Ascending aorta (tissue), 2 donors: ENCODE results near the gene MCM5. TPM values are rescaled to one million over a fixed set of nuclear protein-coding genes. Genes with fewer than 3 reads are reported as not detected.
"Not testable (repeated sequence)": the region's sequence is repeated elsewhere in the genome, so short reads cannot be mapped to it uniquely, and the experiment has no call there.

Source experiments
- DNase-seq, 2 donors: peaks; one replicate each; pipeline ENCODE4 v3.0.0-alpha.2; 2019; ENCODE audit warnings: low spot score in 2 of 2
- H3K27ac ChIP-seq, 2 donors: fragments of 200-600 bp; sonication (generic); one replicate each; pipeline ENCODE4 v1.5.1; 2016 to 2017; ENCODE audit warnings: mild to moderate bottlenecking in 1 of 2
- H3K27me3 ChIP-seq: fragments of 200-600 bp; sonication (generic); one replicate; pipeline ENCODE4 v1.5.1; 2017
- H3K36me3 ChIP-seq, 2 donors: fragments of 200-600 bp; sonication (generic); one replicate each; pipeline ENCODE4 v1.5.1; 2016
- H3K4me1 ChIP-seq, 2 donors: fragments of 200-600 bp; sonication (generic); one replicate each; pipeline ENCODE4 v1.5.1; 2016 to 2017; ENCODE audit warnings: mild to moderate bottlenecking in 1 of 2
- H3K4me3 ChIP-seq, 2 donors: fragments of 200-600 bp; sonication (generic); one replicate each; pipeline ENCODE4 v1.5.1; 2016 to 2017; ENCODE audit warnings: mild to moderate bottlenecking in 1 of 2
- H3K9me3 ChIP-seq, 2 donors: fragments of 200-600 bp; sonication (generic); one replicate each; pipeline ENCODE4 v1.5.1; 2016
- intact Hi-C: fragments of 100-400 bp; cut with DNase I; formaldehyde crosslinking; loops from one replicate; pipeline ENCODE4 v1.15.1; 2023
- total RNA-seq: library from RNA; depleted of rRNA; stranded (reverse); fragments of >200 nt; gene quantifications from one replicate; pipeline ENCODE4 v1.1.0, GENCODE V29; 2016
- TF ChIP-seq, protein P1 (sequence below), 3 experiments: fragments of 200-600 bp in 2 of 3; fragments of 450-650 bp in 1 of 3; sonication (generic) in 2 of 3; IDR thresholded peaks; one replicate each; pipeline ENCODE4 v1.5.1; 2016 to 2019; ENCODE audit warnings: antibody characterized with exemption in 3 of 3, mild to moderate bottlenecking in 1 of 3, moderate library complexity in 1 of 3

MCM5 gene
- total RNA-seq, 1 donor from 2014 or later: 31.1 TPM

GRCh38 chr22:35354068-35354467, 45.9 kb upstream of the MCM5 start:
- Histone ChIP-seq H3K27ac (no peak overlapping the region), H3K27me3 (peaks cover 7% of the 10 kb centered on the region), H3K36me3 (no peaks in the 10 kb centered on the region), H3K4me1 (peaks cover 0 to 25% of the 10 kb centered on the region in 2 donors), H3K9me3 (no peaks in the 10 kb centered on the region), H3K4me3 (no peak overlapping the region)
- intact Hi-C loops: no loop called here
- TF ChIP-seq, protein P1, sequence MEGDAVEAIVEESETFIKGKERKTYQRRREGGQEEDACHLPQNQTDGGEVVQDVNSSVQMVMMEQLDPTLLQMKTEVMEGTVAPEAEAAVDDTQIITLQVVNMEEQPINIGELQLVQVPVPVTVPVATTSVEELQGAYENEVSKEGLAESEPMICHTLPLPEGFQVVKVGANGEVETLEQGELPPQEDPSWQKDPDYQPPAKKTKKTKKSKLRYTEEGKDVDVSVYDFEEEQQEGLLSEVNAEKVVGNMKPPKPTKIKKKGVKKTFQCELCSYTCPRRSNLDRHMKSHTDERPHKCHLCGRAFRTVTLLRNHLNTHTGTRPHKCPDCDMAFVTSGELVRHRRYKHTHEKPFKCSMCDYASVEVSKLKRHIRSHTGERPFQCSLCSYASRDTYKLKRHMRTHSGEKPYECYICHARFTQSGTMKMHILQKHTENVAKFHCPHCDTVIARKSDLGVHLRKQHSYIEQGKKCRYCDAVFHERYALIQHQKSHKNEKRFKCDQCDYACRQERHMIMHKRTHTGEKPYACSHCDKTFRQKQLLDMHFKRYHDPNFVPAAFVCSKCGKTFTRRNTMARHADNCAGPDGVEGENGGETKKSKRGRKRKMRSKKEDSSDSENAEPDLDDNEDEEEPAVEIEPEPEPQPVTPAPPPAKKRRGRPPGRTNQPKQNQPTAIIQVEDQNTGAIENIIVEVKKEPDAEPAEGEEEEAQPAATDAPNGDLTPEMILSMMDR (IDR thresholded peaks at IDR 0.05): no peak
- no peak for DNase-seq

- TF ChIP-seq, protein P1 (IDR thresholded peaks at IDR 0.05): no peak
- Histone ChIP-seq H3K4me3 (no peak overlapping the region), H3K27me3 (peaks cover 12% of the 10 kb centered on the region), H3K4me1 (peaks cover 0 to 2% of the 10 kb centered on the region in 2 donors), H3K27ac (no peak overlapping the region), H3K36me3 (no peaks in the 10 kb centered on the region), H3K9me3 (no peaks in the 10 kb centered on the region)
- intact Hi-C loops: no loop called here
- no peak for DNase-seq
Measured at GRCh38 chr22:35357883-35358621, 41.9 kb upstream of the MCM5 start.

DNA sequence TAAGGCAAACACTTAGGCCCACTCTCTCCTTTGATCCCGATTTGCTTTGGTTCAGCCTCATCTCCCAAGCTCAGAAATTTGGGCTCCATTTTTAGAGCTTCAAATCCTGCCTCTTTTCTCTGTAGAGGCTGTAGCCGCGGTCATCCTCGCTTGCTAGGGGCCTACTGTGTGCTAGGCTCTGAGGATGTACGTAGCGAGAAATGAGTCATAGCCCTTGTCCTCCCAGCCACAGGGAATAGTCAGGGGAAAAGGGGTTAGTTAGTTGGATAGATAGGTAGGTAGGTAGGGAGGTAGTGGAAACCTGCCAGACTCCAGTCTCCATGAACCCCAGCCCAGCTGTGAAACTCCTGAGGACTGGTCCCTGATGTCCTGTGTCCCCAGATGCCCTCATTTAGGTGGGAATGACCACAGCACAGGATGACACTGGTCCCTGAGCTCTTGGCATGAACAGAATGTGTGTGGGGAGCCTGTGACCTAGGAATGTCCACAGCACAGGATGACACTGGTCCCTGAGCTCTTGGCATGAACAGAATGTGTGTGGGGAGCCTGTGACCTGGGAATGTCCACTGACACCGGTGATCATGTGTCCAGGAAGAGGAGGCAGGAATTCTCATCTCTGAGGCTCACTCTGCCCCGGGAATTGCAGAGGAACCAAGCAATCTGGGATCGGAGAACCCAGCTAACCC, 40.4 kb upstream of the MCM5 start:
- Histone ChIP-seq H3K27me3 (peaks cover 12% of the 10 kb centered on the region), H3K36me3 (no peaks in the 10 kb centered on the region), H3K4me1 (no peaks in the 10 kb centered on the region), H3K27ac (no peak overlapping the region), H3K4me3 (no peak overlapping the region), H3K9me3 (no peaks in the 10 kb centered on the region)
- TF ChIP-seq, protein P1 (IDR thresholded peaks at IDR 0.05): no peak
- DNase-seq: no peak
- intact Hi-C loops: no loop called here

- DNase-seq: no peak
- Histone ChIP-seq H3K36me3 (no peaks in the 10 kb centered on the region), H3K4me1 (no peaks in the 10 kb centered on the region), H3K27ac (no peak overlapping the region), H3K9me3 (no peaks in the 10 kb centered on the region), H3K4me3 (no peak overlapping the region), H3K27me3 (peaks cover 12% of the 10 kb centered on the region)
- TF ChIP-seq, protein P1 (IDR thresholded peaks at IDR 0.05): no peak
- intact Hi-C loops: no loop called here
Measured at GRCh38 chr22:35361001-35361558, 38.9 kb upstream of the MCM5 start.

DNA sequence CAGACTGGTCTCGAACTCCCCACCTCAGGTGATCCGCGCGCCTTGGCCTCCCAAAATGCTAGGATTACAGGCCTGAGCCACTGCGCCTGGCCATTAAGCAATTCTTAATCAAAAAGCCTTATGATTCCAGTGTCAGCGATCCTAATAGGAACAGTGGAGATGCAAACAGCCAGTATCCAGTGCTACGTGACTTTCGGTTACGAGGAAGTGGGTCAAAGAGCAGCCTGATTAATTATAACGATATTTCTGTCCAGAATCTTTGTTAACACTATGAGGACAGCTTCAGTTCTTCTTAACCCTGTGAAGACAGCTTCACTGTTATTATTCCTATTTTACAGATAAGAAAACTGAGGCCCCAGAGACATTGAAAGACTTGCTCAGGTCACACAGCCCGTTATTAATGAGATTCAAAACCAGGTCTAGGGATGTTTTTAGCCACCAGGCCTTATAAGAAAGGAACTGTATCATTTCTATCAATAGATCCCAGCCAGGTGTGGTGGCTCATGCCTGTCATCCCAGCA, 36.3 kb upstream of the MCM5 start:
- H3K4me3 ChIP-seq: no peak overlapping the region
- no peak for DNase-seq
- H3K36me3 ChIP-seq: no peaks in the 10 kb centered on the region
- H3K9me3 ChIP-seq: no peaks in the 10 kb centered on the region
- TF ChIP-seq, protein P1 (IDR thresholded peaks at IDR 0.05): no peak
- H3K27me3 ChIP-seq: peaks cover 5% of the 10 kb centered on the region
- intact Hi-C loops: no loop called here
- no peaks in the 10 kb centered on the region for H3K4me1 ChIP-seq
- H3K27ac ChIP-seq: no peak overlapping the region

DNA sequence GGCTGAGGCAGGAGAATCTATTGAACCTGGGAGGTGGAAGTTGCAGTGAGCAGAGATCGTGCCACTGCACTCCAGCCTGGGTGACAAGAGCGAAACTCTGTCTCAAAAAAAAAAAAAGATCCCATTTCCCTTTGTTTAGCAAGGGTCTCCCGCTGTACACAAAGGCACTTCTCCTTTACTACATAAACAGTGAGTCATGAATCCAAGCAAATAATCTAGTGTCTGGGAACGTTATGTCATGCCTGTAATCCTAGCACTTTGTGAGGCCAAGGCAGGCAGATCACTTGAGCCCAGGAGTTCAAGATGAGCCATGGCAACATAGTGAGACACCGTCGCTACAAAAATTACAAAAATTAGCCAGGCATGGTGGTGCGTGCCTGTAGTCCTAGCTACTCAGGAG, 35.7 kb upstream of the MCM5 start:
- not testable (repeated sequence) for H3K4me3 ChIP-seq

More for the DNA sequence above, 35.7 kb upstream of the MCM5 start:
- intact Hi-C loops, DNase-seq, H3K27me3 ChIP-seq, H3K9me3 ChIP-seq, H3K27ac ChIP-seq, H3K36me3 ChIP-seq, H3K4me1 ChIP-seq: not testable (repeated sequence)
